ENCODE data around the gene MORC2.

The MORC2 gene

DNA sequence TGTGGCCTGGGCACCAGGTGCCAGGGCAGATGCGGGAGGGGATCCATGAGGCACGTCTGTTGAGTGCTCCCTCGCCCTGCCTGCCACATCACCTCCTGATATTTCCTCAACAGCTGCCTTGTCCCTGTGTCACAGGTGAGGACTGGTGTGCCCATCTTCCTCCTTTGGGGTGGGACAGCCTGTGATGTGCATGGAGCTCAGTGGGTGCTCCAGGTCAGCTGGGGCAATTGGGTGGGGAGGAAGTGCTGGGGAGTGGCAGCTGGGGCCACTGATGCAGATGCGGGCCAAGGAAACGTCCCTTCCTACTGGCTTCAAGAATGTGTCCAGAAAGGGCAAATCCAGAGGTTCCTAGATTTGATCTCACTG, 83.6 kb downstream of the MORC2 start:
- no peak for ATAC-seq

DNA sequence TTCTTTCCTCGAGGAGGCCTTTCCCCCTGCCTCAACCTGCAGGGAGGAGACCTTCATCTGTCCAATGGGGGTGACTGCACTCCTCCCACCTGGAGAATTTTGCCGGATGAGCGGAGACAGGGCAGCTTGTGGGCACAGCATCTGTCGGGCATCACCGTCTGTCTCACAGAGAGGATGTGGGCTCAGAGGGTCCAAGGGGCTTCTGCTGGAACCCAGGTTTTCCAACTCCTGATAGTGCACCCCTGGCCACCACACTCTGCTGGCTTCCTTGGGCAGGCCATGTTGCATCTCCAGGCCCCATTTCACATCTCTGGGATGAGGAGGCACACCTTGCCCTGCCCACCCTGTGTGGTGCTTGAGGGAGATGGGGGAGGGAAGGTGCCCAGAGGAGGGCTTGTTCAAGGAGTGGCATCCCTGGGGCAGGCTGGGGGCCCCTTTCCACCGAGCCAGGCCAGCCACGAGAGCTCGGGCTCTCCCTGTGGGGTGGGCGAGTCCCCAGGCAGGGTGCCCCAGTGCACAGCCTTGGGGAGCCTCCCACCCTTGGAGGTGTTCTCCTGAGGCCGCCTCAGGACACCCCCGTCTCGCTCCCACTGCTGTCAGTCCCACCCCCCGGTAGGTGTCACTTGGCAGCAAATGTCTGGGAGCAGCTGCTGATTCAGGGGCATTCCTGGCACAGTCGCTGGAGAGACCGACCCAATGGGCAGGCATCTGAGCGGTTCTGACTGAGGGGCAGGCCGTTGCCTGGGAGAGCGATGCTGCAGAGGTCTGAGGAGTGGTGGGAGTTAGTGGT, 84.2 kb downstream of the MORC2 start:
- no peak for ATAC-seq

DNA sequence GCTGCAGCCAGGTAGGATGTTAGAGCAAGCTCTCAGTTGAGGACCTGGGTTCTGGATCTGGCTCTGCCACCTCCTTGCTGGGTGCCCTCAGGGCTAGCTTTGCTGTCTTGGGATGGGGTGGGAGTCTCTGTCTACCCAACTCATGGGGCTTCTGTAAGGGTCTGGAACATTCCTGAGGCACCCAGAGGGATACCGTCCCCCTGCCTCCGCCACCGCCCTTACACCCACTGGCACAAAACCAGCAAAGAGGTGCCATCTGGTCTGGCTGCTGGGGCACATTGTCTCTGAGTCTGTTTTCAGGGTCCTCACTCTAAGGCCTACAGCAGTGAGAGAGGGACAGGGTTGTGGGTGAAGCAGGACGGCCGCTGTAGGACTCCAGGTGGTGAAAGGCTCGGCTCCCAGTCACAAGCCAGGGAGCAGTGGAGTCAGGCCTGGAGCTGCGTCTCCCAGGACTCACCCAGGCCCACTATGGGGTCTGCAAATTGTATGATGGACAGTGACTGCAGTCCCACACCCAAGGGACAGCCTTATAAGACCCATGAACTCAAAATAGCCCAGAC, 84.9 kb downstream of the MORC2 start:
- ATAC-seq = no peak

DNA sequence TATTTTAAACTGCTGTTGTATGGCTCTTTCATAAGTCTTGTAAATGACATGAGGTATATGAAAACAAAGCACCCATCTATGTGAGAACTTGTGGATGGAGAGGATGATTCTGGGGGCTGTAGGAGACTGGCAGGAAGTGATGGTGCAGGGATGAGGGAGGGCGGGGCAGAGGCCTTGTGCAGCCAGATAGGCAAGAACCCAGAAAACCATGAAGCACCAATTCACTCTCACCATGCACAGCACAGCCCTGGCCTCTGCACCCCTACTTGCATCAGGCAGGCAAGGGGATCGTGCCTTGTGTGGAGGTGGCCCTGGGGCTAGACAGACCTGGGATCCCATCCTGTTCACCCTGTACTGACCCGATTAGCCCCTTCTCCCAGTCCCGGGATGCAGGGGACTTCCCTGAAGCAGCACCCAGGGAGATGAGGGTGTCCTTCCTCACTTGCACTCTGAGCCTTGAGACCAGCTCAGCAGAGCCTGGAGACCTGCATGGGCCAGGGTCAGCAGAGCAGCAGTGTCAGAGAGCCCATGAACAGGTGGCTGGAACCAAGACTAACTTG, 85.5 kb downstream of the MORC2 start:
- no peak for ATAC-seq

DNA sequence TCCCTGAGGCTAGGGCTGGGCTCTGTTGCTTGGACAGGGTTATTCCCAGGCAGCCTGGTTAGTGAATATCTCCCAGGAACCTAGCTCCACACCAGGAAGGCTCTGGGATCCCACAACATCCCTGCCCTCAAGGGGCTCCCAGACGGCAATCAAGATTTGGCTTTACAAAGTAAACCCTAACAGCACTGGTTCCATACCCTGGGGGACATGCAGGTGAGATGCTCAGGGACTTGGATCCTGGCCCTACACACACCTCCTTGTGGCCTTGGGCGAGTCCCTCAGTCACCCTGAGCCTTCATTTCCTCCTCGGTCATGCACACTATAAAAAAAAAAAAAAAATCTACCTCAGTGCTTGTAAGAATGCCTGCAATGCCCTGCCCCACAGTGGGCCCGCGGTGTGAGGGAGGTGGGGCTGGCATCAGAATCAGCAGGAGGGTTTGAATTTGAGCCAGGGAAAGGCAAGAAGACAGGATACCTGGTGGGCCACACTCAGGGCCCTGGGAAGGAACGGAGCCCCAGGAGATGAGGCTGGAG, 86.3 kb downstream of the MORC2 start:
- ATAC-seq = no peak

DNA sequence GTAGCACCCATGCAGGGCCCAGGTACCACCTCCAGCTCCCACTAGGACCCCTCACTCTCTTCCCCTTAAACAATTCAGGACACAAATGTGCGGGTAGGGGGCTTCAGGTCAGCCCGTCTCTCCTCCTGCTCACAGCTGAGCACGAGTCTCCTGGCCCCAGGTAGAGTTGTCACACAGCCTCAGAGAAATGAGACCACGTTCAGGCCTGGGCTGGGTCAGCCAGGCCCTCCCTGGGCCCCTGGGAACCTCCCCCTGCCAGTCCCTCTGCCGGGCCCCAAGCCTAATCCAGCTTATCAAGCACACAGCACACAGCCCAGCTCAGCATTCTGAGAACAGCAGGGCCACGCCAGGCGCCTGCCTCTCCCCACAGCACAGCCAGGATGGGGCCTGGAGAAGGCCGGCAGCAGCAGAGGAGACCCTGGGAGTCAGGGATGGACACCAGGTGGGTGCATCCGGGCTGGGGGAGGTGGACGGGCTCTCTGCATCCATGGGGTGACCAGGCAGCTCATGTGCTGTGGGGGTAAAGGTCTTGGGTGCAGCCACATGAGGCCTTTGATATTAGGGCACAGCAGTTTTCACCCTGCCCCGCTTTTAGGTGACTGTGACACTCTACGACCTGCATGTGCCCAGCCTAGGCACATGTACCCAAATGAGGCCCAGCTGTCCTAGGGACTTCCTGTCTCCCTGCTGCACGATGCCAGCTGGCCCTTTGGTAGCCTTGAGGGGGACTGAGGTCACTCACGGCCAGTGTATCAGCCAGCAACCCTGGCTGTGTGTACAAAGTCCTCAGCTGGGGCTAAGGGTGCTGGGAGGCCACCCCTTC, 87.0 kb downstream of the MORC2 start:
- ATAC-seq = no peak

DNA sequence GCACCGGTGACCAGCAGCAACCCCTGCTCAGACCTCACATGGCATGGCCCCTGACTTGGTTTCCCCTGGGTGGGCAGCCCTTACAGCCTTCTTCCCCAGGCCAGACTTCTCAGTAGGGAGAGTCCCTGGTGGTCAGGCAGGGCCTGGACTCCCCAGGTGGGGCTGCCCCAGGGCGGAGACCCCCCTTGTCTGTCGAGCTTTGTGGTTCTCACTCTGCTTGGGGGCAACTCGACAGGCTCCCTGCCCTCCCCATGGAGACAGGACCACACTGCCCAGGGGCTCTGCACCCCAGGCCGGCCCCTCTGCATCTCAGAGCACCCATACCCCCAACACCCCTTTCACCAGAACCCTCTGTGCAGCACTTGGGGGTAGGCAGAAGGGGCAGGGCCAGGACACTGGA, 87.7 kb downstream of the MORC2 start:
- no peak for ATAC-seq

DNA sequence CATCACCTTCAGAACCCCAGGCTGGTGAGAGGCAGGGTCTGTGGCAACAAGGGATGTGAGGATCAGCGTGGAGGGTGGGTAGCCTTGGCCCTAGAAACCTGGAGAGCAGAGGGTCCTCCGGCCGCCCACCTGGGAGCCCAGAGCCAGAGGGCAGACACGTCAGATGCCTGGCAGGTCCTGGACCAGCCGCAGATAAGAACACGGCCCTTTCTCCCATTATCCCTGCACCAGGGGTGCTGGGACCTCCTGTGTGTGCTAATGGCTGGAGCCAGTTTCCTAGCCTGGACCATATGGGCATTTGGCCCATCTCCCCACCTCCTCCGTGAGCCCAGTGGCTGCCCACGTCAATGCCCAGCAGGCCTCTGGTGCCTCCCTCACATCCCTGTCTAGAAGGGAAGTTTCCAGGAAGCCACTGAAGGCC, 88.4 kb downstream of the MORC2 start:
- no peak for ATAC-seq

DNA sequence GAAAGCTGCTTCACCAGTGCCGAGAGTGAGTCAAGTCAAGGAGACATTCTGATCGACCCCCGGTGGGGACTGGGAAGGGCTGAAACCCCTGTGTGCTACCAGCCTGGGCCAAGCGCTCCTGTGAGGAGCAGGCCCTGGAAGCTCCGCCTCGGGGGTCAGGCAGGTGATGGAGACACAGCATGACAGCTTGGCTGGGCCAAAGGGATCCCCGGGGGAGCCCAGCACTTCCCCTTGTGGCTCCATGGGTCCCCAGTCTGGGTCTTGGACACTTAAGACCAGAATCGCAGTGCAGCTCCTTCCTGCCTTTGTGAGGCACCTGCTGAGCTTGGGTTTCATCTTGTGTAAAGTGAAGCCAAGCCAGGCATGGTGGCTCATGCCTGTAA, 89.2 kb downstream of the MORC2 start:
- no peak for ATAC-seq

DNA sequence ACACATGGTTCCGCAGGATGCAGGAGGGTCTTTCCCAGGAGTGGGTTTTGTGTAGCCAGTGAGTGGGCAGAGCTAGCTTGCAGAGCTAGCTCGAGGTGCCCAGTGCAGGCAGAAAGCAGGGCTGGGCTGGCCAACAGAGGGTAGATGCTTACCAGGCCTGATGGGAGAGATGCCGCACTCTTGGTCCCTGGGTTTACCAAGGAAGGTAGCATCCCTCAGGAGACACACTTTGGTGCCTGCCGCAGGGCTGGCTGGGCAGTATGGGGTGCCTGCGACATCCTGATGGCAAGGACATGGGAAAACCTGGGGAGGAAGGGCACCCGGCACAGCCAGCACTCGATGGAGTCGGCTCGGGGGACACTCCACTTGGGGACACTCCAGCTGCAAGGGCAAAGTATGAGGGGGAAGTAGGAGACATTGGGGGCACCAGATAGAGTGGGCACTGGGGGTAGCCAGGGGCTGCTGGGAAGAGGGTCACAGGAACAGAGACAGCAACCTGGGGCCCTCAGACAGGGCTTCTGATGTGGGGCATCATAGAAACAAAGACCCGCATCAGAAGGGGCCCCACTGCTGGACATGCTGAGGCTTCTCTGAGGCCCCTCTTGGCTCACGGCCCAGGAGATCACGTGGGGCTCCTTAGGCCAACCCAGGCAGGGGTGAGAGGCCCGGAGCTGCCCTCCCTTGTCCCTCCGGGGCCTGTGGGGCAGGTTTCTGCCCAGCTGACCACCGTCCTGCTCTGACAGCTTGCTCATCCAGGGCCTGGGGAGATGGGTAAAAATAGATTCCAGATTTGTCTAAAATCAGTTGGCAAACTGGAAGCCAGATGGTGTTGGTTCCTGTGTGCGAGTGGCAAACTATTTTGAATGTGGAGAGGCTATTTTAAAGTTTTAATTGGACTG, 89.8 kb downstream of the MORC2 start:
- ATAC-seq = no peak

DNA sequence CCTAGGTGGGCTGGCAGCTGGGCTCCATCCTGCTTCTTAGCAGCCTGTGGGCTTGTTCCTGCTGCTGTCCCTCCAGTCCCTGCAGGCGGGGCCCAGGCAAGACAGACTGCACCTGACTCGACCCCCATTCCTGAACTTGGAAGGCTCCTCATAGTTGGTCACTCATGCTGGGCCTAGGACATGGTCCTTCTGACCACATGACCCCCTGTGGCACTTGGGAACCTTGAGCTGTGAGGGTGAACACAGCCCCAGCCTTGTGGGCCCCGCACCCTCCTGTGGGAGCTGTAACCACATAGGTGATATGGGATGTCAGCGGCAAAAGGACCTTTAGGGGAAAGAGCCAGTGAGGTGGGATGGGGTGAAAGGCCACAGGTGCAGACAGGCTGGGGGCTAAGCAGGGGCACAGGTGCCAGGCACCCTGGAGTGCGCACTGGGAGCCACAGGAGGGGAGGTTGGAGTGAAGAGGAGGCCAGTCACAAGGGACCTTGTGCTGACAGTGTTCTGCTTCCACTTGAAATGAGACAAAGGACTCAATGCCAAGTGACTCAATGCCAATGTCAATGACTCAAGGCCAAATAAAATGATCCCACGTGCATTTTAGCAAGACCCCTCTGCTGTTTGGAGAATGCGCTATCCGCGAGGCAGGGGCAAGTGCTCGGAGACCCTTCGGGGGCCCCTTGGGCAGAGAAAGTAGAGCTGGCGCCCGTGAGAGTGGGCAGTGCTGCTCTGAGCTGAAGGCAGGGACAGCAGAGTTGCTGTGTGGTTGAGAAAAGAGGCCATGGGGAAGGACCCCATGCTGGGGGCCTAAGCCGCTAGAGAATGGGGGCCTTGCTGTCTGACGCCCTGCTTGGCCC, 90.7 kb downstream of the MORC2 start:
- no peak for ATAC-seq

DNA sequence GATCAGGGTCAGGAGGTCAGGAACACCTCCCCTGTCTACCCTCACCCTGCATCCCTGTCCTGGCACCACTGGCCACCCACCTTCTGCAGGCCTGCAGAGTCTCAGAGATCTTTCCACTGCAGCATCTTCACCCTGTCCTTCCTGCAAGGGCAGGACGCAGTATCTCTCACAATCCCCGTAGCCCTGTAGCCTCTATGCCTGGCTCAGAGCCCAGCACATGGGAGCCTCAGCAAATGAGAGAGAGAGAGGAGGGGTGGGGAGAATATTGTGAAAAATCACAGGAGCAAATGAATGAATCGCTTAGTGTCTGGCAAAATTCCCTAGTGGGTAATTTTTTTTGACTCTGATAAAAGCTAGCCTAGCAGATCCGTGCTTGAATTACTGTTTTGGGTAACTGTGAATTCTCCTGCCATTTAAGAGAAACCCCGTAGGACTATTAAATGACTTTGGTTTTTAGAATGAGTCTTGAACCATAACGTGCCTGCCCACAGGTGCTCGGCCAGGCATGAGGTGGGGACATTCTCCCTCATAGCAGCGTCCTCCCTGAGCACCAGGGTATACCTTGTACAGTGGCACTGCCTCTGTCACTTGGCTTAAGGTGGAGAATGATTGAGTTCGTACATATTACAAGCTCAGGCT, 91.5 kb downstream of the MORC2 start:
- ATAC-seq = no peak

DNA sequence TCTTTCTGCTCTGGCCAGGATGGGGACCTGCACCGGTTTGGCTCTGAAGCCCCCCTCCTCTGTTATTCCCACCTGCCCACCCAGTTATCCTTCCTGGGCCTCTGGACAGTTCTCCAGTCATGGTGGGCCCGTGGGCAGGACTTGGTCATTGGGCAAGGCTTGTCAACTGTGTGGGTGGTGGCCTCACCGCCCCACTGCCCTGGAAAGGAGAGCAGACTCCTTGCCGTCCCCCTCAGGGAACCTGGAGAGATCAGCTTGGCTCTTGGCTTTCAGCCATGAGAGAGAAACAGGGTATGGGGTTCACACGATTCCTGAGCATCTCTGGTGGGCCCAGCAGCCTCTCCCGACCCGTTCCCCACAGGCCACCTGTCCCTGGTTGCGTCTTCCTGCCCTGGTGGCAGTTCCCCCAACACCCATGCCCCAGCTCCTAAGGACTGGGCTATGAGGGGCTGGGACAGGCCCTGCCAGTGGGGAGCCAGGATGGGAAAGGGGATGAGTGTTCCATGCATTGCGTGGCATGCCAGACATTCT, 92.3 kb downstream of the MORC2 start:
- ATAC-seq = no peak

DNA sequence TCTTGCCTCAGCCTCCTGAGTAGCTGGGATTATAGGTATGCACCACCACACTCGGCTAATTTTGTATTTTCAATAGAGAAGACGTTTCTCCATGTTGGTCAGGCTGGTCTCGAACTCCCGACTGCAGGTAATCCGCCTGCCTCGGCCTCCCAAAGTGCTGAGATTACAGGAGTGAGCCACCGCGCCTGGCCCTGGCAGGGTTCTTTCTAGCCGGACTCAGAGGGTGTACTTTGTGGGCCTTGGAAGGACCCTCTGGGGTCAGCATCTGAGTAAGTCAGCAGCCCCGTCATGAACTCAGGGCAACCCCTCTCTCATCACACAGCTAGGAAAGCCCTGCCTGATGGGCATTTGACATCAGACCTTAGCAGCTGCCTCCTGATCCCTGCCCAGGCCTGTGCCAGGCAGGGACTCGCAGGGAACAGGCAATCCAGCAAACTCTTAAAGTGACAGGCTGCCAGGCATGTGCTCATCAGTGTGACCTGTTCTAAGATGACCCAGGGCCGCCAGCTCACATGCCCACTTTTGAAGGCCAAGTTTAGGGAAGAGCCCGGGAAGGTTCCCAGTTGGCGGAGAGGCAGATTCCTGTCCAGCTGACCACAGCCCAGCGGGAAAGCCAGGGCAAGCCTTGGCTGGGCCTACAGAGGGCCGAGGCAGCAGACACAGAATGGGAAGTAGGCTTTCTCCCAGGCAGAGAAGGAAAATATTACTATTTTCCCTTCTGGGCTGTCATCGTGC, 92.9 kb downstream of the MORC2 start:
- ATAC-seq = no peak
